A673 (cell line): ENCODE measurements around the gene TSHR. TPM values are rescaled to one million over a fixed set of nuclear protein-coding genes. Genes with fewer than 3 reads are reported as not detected.

ENCODE experiments used
- BruUV-seq: library from RNA; stranded (reverse); fragments of 400-500 nt; replicated peaks from 2 replicates; lab custom pipeline; 2021; lab: Mats Ljungman, UMichigan
- CTCF ChIA-PET: fragments of 300-600 bp; sonication (Branson Sonifier 250); formaldehyde crosslinking; loops from one replicate; lab custom pipeline; 2022; ENCODE audit warnings: antibody characterized with exemption; lab: Charles Lee
- POLR2A ChIA-PET: fragments of 300-600 bp; sonication (Branson Sonifier 250); formaldehyde crosslinking; loops from one replicate; lab custom pipeline; 2022; ENCODE audit warnings: antibody characterized with exemption; ENCODE audit not compliant: low non-redundant PET; lab: Charles Lee
- DNase-seq: peaks from one replicate; pipeline ENCODE4 v3.0.0-alpha.2; 2015; ENCODE audit warnings: low spot score
- H3K27ac ChIP-seq: fragments of 200-600 bp; sonication (generic); 2 replicates; pipeline ENCODE4 v1.5.1; 2016; ENCODE audit warnings: mixed run types, low read depth, mild to moderate bottlenecking, mixed read lengths, antibody characterized with exemption, low read length; ENCODE audit not compliant: poor library complexity, severe bottlenecking
- H3K27me3 ChIP-seq: fragments of 200-600 bp; sonication (generic); replicated peaks from 2 replicates; pipeline ENCODE4 v1.6.1; 2017; ENCODE audit warnings: mixed run types, low read depth, mild to moderate bottlenecking, mixed read lengths, antibody characterized with exemption, low read length; ENCODE audit not compliant: insufficient read depth, poor library complexity
- H3K36me3 ChIP-seq: fragments of 200-600 bp; sonication (generic); 2 replicates; pipeline ENCODE4 v1.6.1; 2016; ENCODE audit warnings: mixed run types, mild to moderate bottlenecking, mixed read lengths, antibody characterized with exemption, low read length; ENCODE audit not compliant: insufficient read depth, poor library complexity, severe bottlenecking
- H3K4me1 ChIP-seq: fragments of 200-600 bp; sonication (generic); 2 replicates; pipeline ENCODE4 v1.6.1; 2017; ENCODE audit warnings: mixed run types, mild to moderate bottlenecking, mixed read lengths, antibody characterized with exemption, low read length; ENCODE audit not compliant: insufficient read depth, poor library complexity, severe bottlenecking
- H3K4me3 ChIP-seq: fragments of 200-600 bp; sonication (generic); 2 replicates; pipeline ENCODE4 v1.5.1; 2016; ENCODE audit warnings: low read depth, mixed run types, mild to moderate bottlenecking, mixed read lengths, low read length; ENCODE audit not compliant: poor library complexity, severe bottlenecking
- H3K9me3 ChIP-seq: fragments of 200-600 bp; sonication (generic); 2 replicates; pipeline ENCODE4 v1.6.1; 2016; ENCODE audit warnings: mixed run types, low read depth, mild to moderate bottlenecking, mixed read lengths, antibody characterized with exemption, low read length; ENCODE audit not compliant: poor library complexity, severe bottlenecking
- EZH2 ChIP-seq: fragments of 200-600 bp; sonication (generic); IDR thresholded peaks from 2 replicates; pipeline ENCODE4 v1.6.1; 2017; ENCODE audit warnings: borderline replicate concordance, low read depth, mild to moderate bottlenecking, mixed read lengths, antibody characterized with exemption, low read length; ENCODE audit not compliant: poor library complexity, severe bottlenecking
- intact Hi-C: fragments of 100-400 bp; cut with micrococcal nuclease; formaldehyde crosslinking; loops from one replicate; pipeline ENCODE4 v1.10.0; 2022; ENCODE audit not compliant: unreplicated experiment
- total RNA-seq: library from RNA; stranded (reverse); gene quantifications from 2 replicates; pipeline ENCODE4 v1.2.3, GENCODE V29; 2021
- TF ChIP-seq, protein P1 (sequence below): fragments of 300-800, 200-600 bp; sonication (generic); conservative IDR thresholded peaks from 2 replicates; pipeline ENCODE4 v1.5.1; 2017; ENCODE audit warnings: low read depth, mild to moderate bottlenecking, antibody characterized with exemption, low read length, moderate library complexity, mixed read lengths

TSHR gene
- total RNA-seq, 1 experiment from 2014 or later, result not detected

DNA sequence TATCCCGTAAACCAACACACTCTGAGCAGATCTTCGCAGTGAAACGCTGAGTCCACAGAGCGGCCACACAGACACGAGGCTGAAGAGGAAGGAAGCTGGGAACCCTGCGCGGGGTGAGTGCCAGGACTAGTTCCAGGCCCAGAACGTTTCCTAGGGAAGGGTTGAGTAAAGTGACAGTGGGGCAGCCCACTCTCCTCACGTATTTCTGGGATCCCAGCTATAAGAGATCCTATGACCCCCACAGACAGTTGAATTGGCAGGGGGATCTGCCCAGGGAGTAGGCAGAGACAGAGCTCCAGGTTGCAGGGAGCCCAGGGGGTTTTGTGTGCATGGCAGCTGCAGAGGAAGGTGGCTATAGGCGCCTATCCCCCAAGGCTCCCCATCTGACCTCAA lies 214.3 kb downstream of the TSHR start:
- H3K36me3 ChIP-seq, result no peaks in the 10 kb centered on the region
- no peaks in the 10 kb centered on the region for H3K27me3 ChIP-seq
- DNase-seq, result peak; percentile 1
- TF ChIP-seq EZH2, result no peak
- TF ChIP-seq, protein P1, sequence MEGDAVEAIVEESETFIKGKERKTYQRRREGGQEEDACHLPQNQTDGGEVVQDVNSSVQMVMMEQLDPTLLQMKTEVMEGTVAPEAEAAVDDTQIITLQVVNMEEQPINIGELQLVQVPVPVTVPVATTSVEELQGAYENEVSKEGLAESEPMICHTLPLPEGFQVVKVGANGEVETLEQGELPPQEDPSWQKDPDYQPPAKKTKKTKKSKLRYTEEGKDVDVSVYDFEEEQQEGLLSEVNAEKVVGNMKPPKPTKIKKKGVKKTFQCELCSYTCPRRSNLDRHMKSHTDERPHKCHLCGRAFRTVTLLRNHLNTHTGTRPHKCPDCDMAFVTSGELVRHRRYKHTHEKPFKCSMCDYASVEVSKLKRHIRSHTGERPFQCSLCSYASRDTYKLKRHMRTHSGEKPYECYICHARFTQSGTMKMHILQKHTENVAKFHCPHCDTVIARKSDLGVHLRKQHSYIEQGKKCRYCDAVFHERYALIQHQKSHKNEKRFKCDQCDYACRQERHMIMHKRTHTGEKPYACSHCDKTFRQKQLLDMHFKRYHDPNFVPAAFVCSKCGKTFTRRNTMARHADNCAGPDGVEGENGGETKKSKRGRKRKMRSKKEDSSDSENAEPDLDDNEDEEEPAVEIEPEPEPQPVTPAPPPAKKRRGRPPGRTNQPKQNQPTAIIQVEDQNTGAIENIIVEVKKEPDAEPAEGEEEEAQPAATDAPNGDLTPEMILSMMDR, result no peak
- no TSS peak for BruUV-seq
- peaks cover 6% of the 10 kb centered on the region for H3K4me1 ChIP-seq
- H3K9me3 ChIP-seq, result no peaks in the 10 kb centered on the region
- peak overlapping the region; percentile 63 for H3K4me3 ChIP-seq
- ChIA-PET POLR2A (no interaction called here), CTCF (interaction anchor here (0.5 to 1.1 kb wide), 3 partner anchors 25 to 316 kb away, joined by 4 to 6 read pairs (median 4); no protein-coding TSS in a partner anchor)
- peak overlapping the region; percentile 85 for H3K27ac ChIP-seq
- intact Hi-C loops, result loop anchor here (2.0 kb wide), 1 partner anchor 173 kb away; no protein-coding TSS in a partner anchor

DNA sequence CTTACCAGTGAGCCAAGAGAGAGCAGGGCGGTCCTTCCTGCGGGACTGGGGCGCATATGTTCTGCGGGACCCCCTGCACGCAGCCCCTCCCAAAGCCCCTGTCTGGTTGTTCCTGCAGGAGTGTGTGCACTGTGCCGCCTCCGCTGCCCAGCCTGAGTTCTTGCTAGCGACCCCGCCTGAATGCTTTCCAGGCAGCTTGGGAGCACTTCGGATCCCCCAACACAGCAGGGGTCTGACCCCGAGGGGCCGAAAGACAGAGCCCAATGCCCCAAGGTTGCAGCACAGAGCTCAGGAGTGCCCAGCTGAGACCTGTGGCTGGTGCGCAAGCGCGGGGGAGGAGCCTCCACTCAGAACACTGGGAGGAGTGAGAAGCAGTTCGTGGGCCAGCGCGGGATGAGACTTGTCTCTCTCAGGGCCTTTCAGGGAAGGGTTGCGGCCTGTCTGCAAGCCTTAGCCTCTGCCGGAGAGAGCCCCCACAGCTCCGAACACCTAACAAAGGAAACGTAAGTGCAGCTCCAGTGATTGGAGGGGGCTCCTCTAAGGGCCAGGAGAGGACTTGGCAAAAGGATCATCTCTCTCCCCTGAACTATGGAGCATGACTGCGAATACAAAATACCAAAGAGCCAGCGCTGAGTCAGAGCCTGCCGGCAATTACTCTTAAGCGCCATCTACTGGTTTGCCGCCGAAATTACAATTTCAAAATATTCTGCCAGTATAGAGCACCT lies 214.8 kb downstream of the TSHR start:
- CTCF ChIA-PET, result interaction anchor here (0.5 to 1.1 kb wide), 3 partner anchors 25 to 316 kb away, joined by 4 to 6 read pairs (median 4); no protein-coding TSS in a partner anchor
- Histone ChIP-seq H3K4me3 (peak overlapping the region; percentile 63), H3K36me3 (no peaks in the 10 kb centered on the region), H3K4me1 (peaks cover 6% of the 10 kb centered on the region), H3K27ac (peak overlapping the region; percentile 85), H3K27me3 (no peaks in the 10 kb centered on the region), H3K9me3 (no peaks in the 10 kb centered on the region)
- POLR2A ChIA-PET, result no interaction called here
- BruUV-seq, result no TSS peak
- DNase-seq, result peak; percentile 93
- TF ChIP-seq, protein P1, result peak; percentile 92
- TF ChIP-seq EZH2, result no peak
- intact Hi-C loops, result loop anchor here (2.0 kb wide), 1 partner anchor 173 kb away; no protein-coding TSS in a partner anchor

DNA sequence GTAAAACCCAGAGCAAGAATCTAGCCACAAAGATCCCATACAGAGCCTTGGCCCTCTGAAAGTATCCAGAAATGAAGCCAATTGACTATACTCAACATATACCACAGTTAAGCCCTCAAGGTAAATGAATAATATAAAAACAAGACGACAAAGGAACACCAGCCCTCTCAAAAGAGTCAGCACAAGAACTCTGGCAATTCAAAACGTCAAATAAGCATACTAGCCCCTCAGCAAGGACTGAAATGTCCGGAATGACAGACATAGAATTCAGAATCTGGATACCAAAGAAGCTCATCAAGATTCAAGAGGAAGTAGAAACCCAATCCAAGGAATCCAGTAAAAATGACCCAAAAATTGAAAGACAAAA lies 215.4 kb downstream of the TSHR start:
- intact Hi-C loops, result loop anchor here (2.0 kb wide), 1 partner anchor 174 kb away; no protein-coding TSS in a partner anchor
- H3K27me3 ChIP-seq, result no peaks in the 10 kb centered on the region
- H3K4me1 ChIP-seq, result peaks cover 6% of the 10 kb centered on the region
- H3K36me3 ChIP-seq, result no peaks in the 10 kb centered on the region
- no peak for DNase-seq
- peak overlapping the region; percentile 63 for H3K4me3 ChIP-seq
- H3K27ac ChIP-seq, result peak overlapping the region; percentile 14
- no peak for TF ChIP-seq EZH2
- TF ChIP-seq, protein P1, result 0 out of 2 replicates have a peak, but pooled peaks have one; percentile 7
- no peaks in the 10 kb centered on the region for H3K9me3 ChIP-seq
- POLR2A ChIA-PET, result no interaction called here
- BruUV-seq, result TSS peak; percentile 93
- CTCF ChIA-PET, result interaction anchor here (1.1 kb wide), 1 partner anchor 174 kb away, joined by 4 read pairs; no protein-coding TSS in a partner anchor
